ENCODE results near the gene PARD3. TPM values are rescaled to one million over a fixed set of nuclear protein-coding genes. Genes with fewer than 3 reads are reported as not detected.

PARD3 gene
- total and polyA plus RNA-seq, 10 of the 15 experiments (the other 5 are each of a cell fraction or from before 2014, with no cell fraction given) = 2.6 to 43.1 (median 13.9) TPM

DNA sequence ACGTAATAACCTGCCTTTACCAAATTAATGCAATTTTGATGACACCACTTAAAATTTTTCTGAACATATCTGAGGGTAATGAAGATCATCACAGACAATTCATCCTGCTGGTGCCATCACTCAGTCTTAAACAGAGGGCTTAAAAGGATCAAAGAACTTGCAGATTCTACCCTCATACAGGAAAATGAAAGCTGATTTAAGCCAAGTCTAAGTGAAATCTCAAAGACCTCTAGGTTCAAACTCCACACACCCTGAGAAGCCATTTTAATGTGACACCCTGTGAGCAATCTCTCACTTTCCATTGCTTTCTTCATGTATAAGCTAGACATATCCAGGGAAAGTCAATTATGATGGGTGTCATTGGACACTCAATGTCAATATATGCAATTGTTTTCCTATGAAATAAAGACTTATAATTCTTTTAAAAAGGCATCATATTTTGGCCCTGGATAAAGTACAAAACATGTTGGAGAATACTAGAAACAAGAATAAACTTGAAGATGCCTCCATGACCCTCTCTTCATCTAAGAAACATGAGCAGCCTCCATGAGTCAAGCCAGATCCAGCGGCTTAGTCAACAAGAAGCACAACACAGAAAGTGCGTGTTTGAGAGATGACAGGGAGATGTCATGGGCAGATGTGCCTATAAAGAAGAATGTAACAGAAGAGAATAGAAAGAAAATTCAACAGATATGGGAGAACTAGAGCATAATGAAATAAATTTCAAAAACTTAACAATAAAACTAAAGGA, 291.9 kb downstream of the PARD3 start (continued):
- TF ChIP-seq HDGF (IDR thresholded peaks at IDR 0.05) = no peak
- no peak for TF ChIP-seq BCL11A (IDR thresholded peaks at IDR 0.05; ENCODE audit: low read depth, low read length)

- peak overlapping the region; percentile 39 for H2AFZ ChIP-seq (ENCODE audit: control insufficient read depth, low read depth, low read length)
- no peak overlapping the region for H3K9ac ChIP-seq (ENCODE audit: control insufficient read depth, insufficient read depth, low read length)
- H3K79me2 ChIP-seq (ENCODE audit: control insufficient read depth, insufficient read depth, low read length) = no peaks in the 10 kb centered on the region
- H3K4me1 ChIP-seq (ENCODE audit: control insufficient read depth, insufficient read depth, low read length) = peaks cover 7% of the 10 kb centered on the region; the same call in 1 of the 2 replicates
- H3K27ac ChIP-seq (ENCODE audit: control insufficient read depth, insufficient read depth) = no peak overlapping the region
- no peaks in the 10 kb centered on the region for H4K20me1 ChIP-seq (ENCODE audit: control insufficient read depth, insufficient read depth)
- peak; percentile 63 for ATAC-seq
- H3K4me2 ChIP-seq (ENCODE audit: control insufficient read depth, insufficient read depth) = peak overlapping the region; percentile 48; the same call in 1 of the 2 replicates
- ChIA-PET RAD21 (ENCODE audit: unreplicated experiment) (interaction anchor here (0.7 to 9.0 kb wide), 8 partner anchors 29 to 757 kb away, joined by 3 to 97 read pairs (median 3); no protein-coding TSS in a partner anchor), SMC1A (ENCODE audit: uncharacterized antibody, unreplicated experiment) (interaction anchor here (0.6 to 10.0 kb wide), 21 partner anchors 16 to 1194 kb away, joined by 3 to 127 read pairs (median 4); no protein-coding TSS in a partner anchor), POLR2A (interaction anchor here (0.6 to 1.4 kb wide), 3 partner anchors 15 to 108 kb away, joined by 3 to 10 read pairs (median 3); no protein-coding TSS in a partner anchor), CTCF (interaction anchor here (0.5 to 8.4 kb wide), 26 partner anchors 9 to 1190 kb away, joined by 3 to 210 read pairs (median 4); no protein-coding TSS in a partner anchor)
- H3K9me3 ChIP-seq (replicated peaks; ENCODE audit: control insufficient read depth, insufficient read depth, low read length) = no peaks in the 10 kb centered on the region
- no peak overlapping the region for H3K4me3 ChIP-seq
- no peak for DNase-seq (ENCODE audit: low read depth, low spot score)
- WGBS (ENCODE audit: insufficient coverage, insufficient replicate concordance, low lambda C conversion rate, missing lambda C conversion rate) = under 1% methylated on average over 6 of the region's 6 CpGs
- intact Hi-C loops (cut with micrococcal nuclease; ENCODE audit: unreplicated experiment) = loop anchor here (1.0 to 5.0 kb wide), 2 partner anchors 115 to 1190 kb away; partner anchors contain the start of gene NRP1
- H3K36me3 ChIP-seq (ENCODE audit: control insufficient read depth in 2 of 2, insufficient read depth in 2 of 2, low read length in 1 of 2) = no peaks in the 10 kb centered on the region
- BruUV-seq (replicated peaks) = no TSS peak
- H3K27me3 ChIP-seq (replicated peaks in 1 of 2; ENCODE audit: control insufficient read depth in 2 of 2, insufficient read depth in 2 of 2, low read length in 1 of 2) = no peaks in the 10 kb centered on the region
- in situ Hi-C loops (cut with MboI) = loop anchor here (5.0 to 10.0 kb wide), 2 partner anchors 115 to 1188 kb away; partner anchors contain the start of gene NRP1
- FAIRE-seq = no peak
- TF ChIP-seq ZSCAN29 (IDR thresholded peaks at IDR 0.05) (no peak), IKZF1 (conservative IDR thresholded peaks at IDR 0.05) (no peak), EZH2 (IDR thresholded peaks at IDR 0.05; ENCODE audit: borderline replicate concordance, control insufficient read depth, low read depth, low read length) (no peak), STAT3 (IDR thresholded peaks at IDR 0.05; ENCODE audit: low read depth, low read length) (no peak), RAD21 (IDR thresholded peaks at IDR 0.05; ENCODE audit: insufficient read depth, low read depth, low read length) (peak; percentile 84), SUPT20H (IDR thresholded peaks at IDR 0.05; ENCODE audit: borderline replicate concordance, control insufficient read depth, low read depth, low read length) (no peak), CEBPB (IDR thresholded peaks at IDR 0.05; ENCODE audit: borderline replicate concordance in 1 of 2, low read depth in 2 of 2, low read length in 2 of 2) (no peak), MEF2A (IDR thresholded peaks at IDR 0.05; ENCODE audit: insufficient read depth, low read depth, low read length) (no peak), NR2C1 (IDR thresholded peaks at IDR 0.05) (no peak), YY1 (IDR thresholded peaks at IDR 0.05; ENCODE audit: low read depth, low read length) (0 out of 2 replicates have a peak, but pooled peaks have one; percentile 18), MYC (IDR thresholded peaks at IDR 0.05; ENCODE audit: insufficient read depth, insufficient read length, insufficient replicate concordance, low read length, severe bottlenecking) (no peak), SKIL (IDR thresholded peaks at IDR 0.05; ENCODE audit: low read depth, poor library complexity, severe bottlenecking) (peak; percentile 29), POLR2A (IDR thresholded peaks at IDR 0.05; ENCODE audit: low read depth, low read length) (no peak), SMC3 (IDR thresholded peaks at IDR 0.05; ENCODE audit: borderline replicate concordance, low read length) (peak; percentile 47; the same call in 1 of the 2 replicates), FOXM1 (IDR thresholded peaks at IDR 0.05; ENCODE audit: low read depth, low read length) (no peak), PML (IDR thresholded peaks at IDR 0.05; ENCODE audit: low read length) (no peak), GABPA (IDR thresholded peaks at IDR 0.05; ENCODE audit: low read depth) (no peak), YBX1 (IDR thresholded peaks at IDR 0.05) (no peak)
These were observed 292.6 kb downstream of the PARD3 start for GRCh38 chr10:34522546-34522945.

Measured in GM12878 (cell line).